IPS-NIHi7 (cell line): ENCODE results near the gene PHETA1.

Source experiments
- DNase-seq: peaks from one replicate; pipeline ENCODE4 v3.0.0; 2012; ENCODE audit warnings: mixed read lengths; ENCODE audit errors: extremely low spot score

The PHETA1 gene

GRCh38 chr12:111369496-111370220 is 763 bp upstream of the PHETA1 start:
- no peak for DNase-seq

GRCh38 chr12:111368291-111368787 is 556 bp downstream of the PHETA1 start:
- no peak for DNase-seq

GRCh38 chr12:111367661-111368221 is 1.2 kb downstream of the PHETA1 start:
- no peak for DNase-seq

- DNase-seq: no peak
Observed at GRCh38 chr12:111366583-111366982, 2.3 kb downstream of the PHETA1 start.

- DNase-seq: no peak
Observed at GRCh38 chr12:111366075-111366474, 2.8 kb downstream of the PHETA1 start.

GRCh38 chr12:111363578-111363977 is 5.3 kb downstream of the PHETA1 start:
- no peak for DNase-seq

GRCh38 chr12:111362687-111363475 is 6.0 kb downstream of the PHETA1 start:
- no peak for DNase-seq

- no peak for DNase-seq
Observed at GRCh38 chr12:111361717-111362576, 6.9 kb downstream of the PHETA1 start.

- DNase-seq: no peak
Observed at GRCh38 chr12:111361073-111361716, 7.7 kb downstream of the PHETA1 start.

- DNase-seq: no peak
Observed at GRCh38 chr12:111360325-111360930, 8.5 kb downstream of the PHETA1 start.

GRCh38 chr12:111359914-111360276 is 9.0 kb downstream of the PHETA1 start:
- DNase-seq: no peak

GRCh38 chr12:111359231-111359913 is 9.5 kb downstream of the PHETA1 start:
- DNase-seq: no peak

GRCh38 chr12:111355201-111355925 is 13.5 kb downstream of the PHETA1 start:
- no peak for DNase-seq

- no peak for DNase-seq
Observed at GRCh38 chr12:111354511-111354910, 14.4 kb downstream of the PHETA1 start.

GRCh38 chr12:111353603-111354295 is 15.1 kb downstream of the PHETA1 start:
- DNase-seq: peak; percentile 66

- DNase-seq: no peak
Observed at GRCh38 chr12:111353026-111353425, 15.9 kb downstream of the PHETA1 start.

GRCh38 chr12:111352296-111352993 is 16.4 kb downstream of the PHETA1 start:
- no peak for DNase-seq

- DNase-seq: no peak
Observed at GRCh38 chr12:111351026-111351425, 17.9 kb downstream of the PHETA1 start.
